ENCODE results near the gene LUC7L3.

Gene LUC7L3

GRCh38 chr17:50721194-50722010 is 2.0 kb downstream of the LUC7L3 start:
- TF ChIP-seq FOXP2 (optimal IDR thresholded peaks at IDR 0.05; ENCODE audit: borderline replicate concordance, extremely low read depth, extremely low read length, insufficient read depth) (no peak), POLR2AphosphoS5 (IDR thresholded peaks at IDR 0.05; ENCODE audit: low read depth, low read length) (no peak), REST (IDR thresholded peaks at IDR 0.05; ENCODE audit: insufficient read depth in 1 of 2, low read depth in 2 of 2, low read length in 2 of 2) (no peak)

DNA sequence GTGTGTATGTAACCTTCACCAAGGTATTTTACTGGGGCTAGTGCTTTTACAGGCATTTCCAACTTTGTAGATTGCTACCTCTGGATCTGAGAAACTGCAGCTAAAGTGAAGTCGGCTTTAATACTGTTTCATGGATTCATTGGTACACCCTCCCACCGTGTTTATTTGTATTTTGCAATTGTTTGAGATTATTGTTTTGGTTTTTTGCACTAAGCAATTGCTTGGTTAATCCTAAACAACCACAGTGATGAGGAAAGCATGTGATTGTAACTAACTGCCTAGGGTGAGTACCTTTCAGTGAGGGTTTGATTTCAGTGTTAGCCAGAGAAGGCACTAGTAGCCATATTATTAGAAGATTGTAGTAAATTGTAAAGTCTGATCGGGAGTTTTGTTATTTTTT is 3.3 kb downstream of the LUC7L3 start:
- TF ChIP-seq TAF1 (IDR thresholded peaks at IDR 0.05; ENCODE audit: borderline replicate concordance, insufficient read depth, low read length) (no peak), FOXP2 (optimal IDR thresholded peaks at IDR 0.05; ENCODE audit: borderline replicate concordance, extremely low read depth, extremely low read length, insufficient read depth) (no peak), REST (IDR thresholded peaks at IDR 0.05; ENCODE audit: insufficient read depth in 1 of 2, low read depth in 2 of 2, low read length in 2 of 2) (no peak), SIN3A (IDR thresholded peaks at IDR 0.05; ENCODE audit: borderline replicate concordance, insufficient read depth, low read length) (no peak), POLR2AphosphoS5 (IDR thresholded peaks at IDR 0.05; ENCODE audit: low read depth, low read length) (no peak)

DNA sequence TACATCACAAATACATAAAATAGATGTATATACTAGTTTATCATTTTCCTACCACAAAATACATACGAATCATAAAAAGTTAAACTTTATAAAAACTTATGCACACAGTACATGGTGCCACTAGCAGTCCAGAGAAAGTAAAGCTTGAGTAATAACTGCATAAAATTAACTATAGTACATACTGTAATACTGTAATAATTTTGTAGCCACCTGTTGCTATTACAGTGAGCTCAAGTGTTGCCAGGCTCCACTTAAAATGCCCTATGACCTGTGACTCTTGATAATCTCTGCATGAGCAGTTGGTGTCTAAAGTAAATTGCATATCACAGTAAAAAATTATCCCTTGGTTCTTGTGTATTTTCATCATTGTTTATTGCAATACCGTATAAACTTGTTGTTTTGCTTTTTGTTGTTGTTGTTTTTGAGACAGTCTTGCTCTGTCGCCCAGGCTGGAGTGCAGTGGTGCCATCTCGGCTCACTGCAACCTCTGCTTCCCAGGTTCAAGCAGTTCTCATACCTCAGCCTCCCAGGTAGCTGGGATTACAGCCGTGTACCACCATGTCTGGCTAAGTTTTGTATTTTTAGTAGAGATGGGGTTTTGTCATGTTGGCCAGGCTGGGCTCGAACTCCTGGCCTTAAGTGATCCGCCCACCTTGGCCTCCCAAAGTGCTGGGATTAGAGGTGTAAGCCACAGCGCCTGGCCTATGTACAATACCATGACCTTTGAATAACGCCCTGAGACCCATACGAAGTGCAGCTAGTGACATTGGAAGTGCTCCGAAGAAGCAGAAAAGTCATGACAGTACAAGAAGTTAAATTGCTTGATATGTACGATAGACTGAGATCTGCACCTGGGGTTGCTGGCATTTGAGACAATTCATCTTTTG is 6.6 kb downstream of the LUC7L3 start:
- no peak for TF ChIP-seq TAF1 (IDR thresholded peaks at IDR 0.05; ENCODE audit: borderline replicate concordance, insufficient read depth, low read length)
- no peak for TF ChIP-seq POLR2AphosphoS5 (IDR thresholded peaks at IDR 0.05; ENCODE audit: low read depth, low read length)
- no peak for TF ChIP-seq REST (IDR thresholded peaks at IDR 0.05; ENCODE audit: insufficient read depth in 1 of 2, low read depth in 2 of 2, low read length in 2 of 2)
- no peak for TF ChIP-seq SIN3A (IDR thresholded peaks at IDR 0.05; ENCODE audit: borderline replicate concordance, insufficient read depth, low read length)
- no peak for TF ChIP-seq FOXP2 (optimal IDR thresholded peaks at IDR 0.05; ENCODE audit: borderline replicate concordance, extremely low read depth, extremely low read length, insufficient read depth)

DNA sequence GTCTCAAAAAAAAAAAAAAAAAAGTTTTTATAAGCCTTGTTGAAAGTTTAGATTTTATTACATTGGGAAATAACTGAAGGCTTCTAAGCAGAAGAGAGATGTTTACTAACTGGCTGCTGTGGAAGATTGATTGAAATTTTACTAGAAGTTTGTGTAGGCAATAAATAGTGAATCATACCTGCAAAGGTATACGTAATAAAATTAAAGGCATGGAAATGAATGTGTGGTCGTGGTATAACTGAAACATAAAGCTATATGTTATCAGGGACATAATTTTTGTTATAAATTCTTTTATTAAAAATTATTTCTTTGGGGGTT is 8.7 kb downstream of the LUC7L3 start:
- no peak for TF ChIP-seq TAF1 (IDR thresholded peaks at IDR 0.05; ENCODE audit: borderline replicate concordance, insufficient read depth, low read length)

- TF ChIP-seq POLR2AphosphoS5 (IDR thresholded peaks at IDR 0.05; ENCODE audit: low read depth, low read length), result no peak
- no peak for TF ChIP-seq SIN3A (IDR thresholded peaks at IDR 0.05; ENCODE audit: borderline replicate concordance, insufficient read depth, low read length)
- no peak for TF ChIP-seq TAF1 (IDR thresholded peaks at IDR 0.05; ENCODE audit: borderline replicate concordance, insufficient read depth, low read length)
- no peak for TF ChIP-seq REST (IDR thresholded peaks at IDR 0.05; ENCODE audit: insufficient read depth in 1 of 2, low read depth in 2 of 2, low read length in 2 of 2)
- no peak for TF ChIP-seq FOXP2 (optimal IDR thresholded peaks at IDR 0.05; ENCODE audit: borderline replicate concordance, extremely low read depth, extremely low read length, insufficient read depth)
Measured at GRCh38 chr17:50728881-50729765, 9.7 kb downstream of the LUC7L3 start.

Data from PFSK-1 (cell line).